ENCODE measurements around the gene PARVB.

DNA sequence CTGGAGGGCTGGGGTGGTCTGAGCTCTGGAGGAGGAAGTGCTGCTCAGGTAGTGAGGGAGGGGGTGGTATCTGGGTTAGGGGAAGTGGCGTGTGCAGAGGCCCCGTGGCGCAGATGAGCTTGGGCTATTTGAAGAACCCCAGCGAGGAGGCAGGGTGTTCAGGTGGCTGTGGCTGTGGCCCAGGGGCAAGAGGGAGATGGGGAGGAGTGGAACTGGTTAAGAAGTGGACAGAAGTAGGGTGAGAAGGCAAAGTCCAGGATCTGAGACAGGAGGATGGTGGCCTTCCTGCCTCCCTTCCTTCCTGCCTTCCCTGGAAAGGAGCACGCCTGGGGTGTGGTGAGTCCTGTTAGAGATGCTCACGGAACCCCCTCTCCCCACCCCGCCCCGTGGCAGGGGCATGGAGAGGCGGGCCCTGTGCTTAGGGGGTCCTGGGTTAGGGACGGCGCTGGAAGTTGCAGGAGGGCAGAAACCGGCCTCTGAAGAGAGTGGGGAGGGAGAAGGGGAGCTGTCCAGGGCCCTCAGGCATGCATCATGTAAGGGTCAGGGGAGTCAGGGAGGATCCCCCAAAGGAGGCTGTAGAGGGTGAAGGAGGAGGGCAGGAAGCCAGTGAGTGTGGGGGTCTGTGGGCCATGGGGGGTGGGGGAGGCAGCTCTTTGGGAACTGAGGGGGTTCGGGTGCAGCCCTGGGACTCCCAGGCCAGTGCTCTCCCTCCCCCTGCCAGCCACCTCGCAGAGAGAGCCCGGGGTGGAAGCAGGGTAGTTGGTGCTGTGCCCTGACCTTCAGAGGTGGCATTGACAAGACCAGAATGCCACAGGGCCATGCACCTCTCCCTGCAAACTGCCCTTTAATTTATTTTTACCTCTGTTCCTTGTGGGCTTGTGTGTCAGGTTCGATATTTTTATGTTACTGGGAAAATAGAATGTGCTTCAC lies 92.9 kb downstream of the PARVB start:
- TF ChIP-seq ZSCAN30 (tag by site-specific recombination; IDR thresholded peaks at IDR 0.05) (no peak), SP2 (tag by site-specific recombination; IDR thresholded peaks at IDR 0.05) (no peak), ZSCAN16 (tag by site-specific recombination; IDR thresholded peaks at IDR 0.05) (no peak)

Measured in HEK293 (cell line).